Liver (tissue), 9 donors: Measurements from ENCODE around the gene IGF2R. TPM values are rescaled to one million over a fixed set of nuclear protein-coding genes. Genes with fewer than 3 reads are reported as not detected.

Experiments used
- DNase-seq: peaks from one replicate; pipeline ENCODE4 v3.0.0-alpha.2; 2017; ENCODE audit warnings: low spot score
- H3K27ac ChIP-seq, 2 donors: one replicate each; pipeline ENCODE4 v1.7.0; 2013; ENCODE audit warnings: inconsistent platforms in 2 of 2, low read length in 2 of 2, control low read depth in 1 of 2, low read depth in 1 of 2, mild to moderate bottlenecking in 1 of 2
- H3K27me3 ChIP-seq, 4 donors: one replicate each; pipeline versions ENCODE4 v1.6.1 to v1.7.0; 2013; ENCODE audit warnings: low read length in 3 of 4, inconsistent platforms in 1 of 4, mild to moderate bottlenecking in 1 of 4, moderate library complexity in 1 of 4; ENCODE audit not compliant: control insufficient read depth in 4 of 4, insufficient read depth in 4 of 4
- H3K36me3 ChIP-seq, 4 donors: one replicate each; pipeline versions ENCODE4 v1.6.1 to v1.7.0; 2013; ENCODE audit warnings: low read length in 3 of 4, mild to moderate bottlenecking in 3 of 4, low read depth in 1 of 4, moderate library complexity in 1 of 4; ENCODE audit not compliant: control insufficient read depth in 4 of 4, insufficient read depth in 3 of 4
- H3K4me1 ChIP-seq, 4 donors: one replicate each; pipeline versions ENCODE4 v1.6.1 to v1.7.0; 2013; ENCODE audit warnings: low read length in 3 of 4, mild to moderate bottlenecking in 3 of 4, moderate library complexity in 1 of 4; ENCODE audit not compliant: control insufficient read depth in 4 of 4, insufficient read depth in 4 of 4
- H3K4me3 ChIP-seq, 3 donors: one replicate each; pipeline versions ENCODE4 v1.6.1 to v1.7.0; 2013; ENCODE audit warnings: low read length in 3 of 3, control low read depth in 1 of 3, low read depth in 1 of 3, mild to moderate bottlenecking in 1 of 3
- H3K9ac ChIP-seq, 2 donors: one replicate each; pipeline ENCODE4 v1.7.0; 2013; ENCODE audit warnings: low read length in 2 of 2, mild to moderate bottlenecking in 2 of 2, moderate library complexity in 2 of 2, control low read depth in 1 of 2, low read depth in 1 of 2
- H3K9me3 ChIP-seq, 4 donors: one replicate each; pipeline versions ENCODE4 v1.6.1 to v1.7.0; 2013; ENCODE audit warnings: low read length in 3 of 4; ENCODE audit not compliant: control insufficient read depth in 4 of 4
- FOXA1 ChIP-seq: IDR thresholded peaks from 2 replicates; pipeline ENCODE4 v1.6.1; 2016; ENCODE audit warnings: antibody characterized with exemption
- FOXA2 ChIP-seq: IDR thresholded peaks from 2 replicates; pipeline ENCODE4 v1.6.1; 2016; ENCODE audit warnings: antibody characterized with exemption
- GABPA ChIP-seq, 2 donors: IDR thresholded peaks in 1 of 2; conservative IDR thresholded peaks in 1 of 2; 2 replicates each; pipeline ENCODE4 v1.6.1; 2016; ENCODE audit warnings: antibody characterized with exemption in 2 of 2, mild to moderate bottlenecking in 1 of 2, moderate library complexity in 1 of 2
- HNF4A ChIP-seq, 2 donors: conservative IDR thresholded peaks; 2 replicates each; pipeline ENCODE4 v1.6.1; 2016; ENCODE audit warnings: antibody characterized with exemption in 2 of 2, mild to moderate bottlenecking in 2 of 2
- HNF4G ChIP-seq: IDR thresholded peaks from 2 replicates; pipeline ENCODE4 v1.6.1; 2016; ENCODE audit warnings: antibody characterized with exemption
- RAD21 ChIP-seq, 2 donors: IDR thresholded peaks; 2 replicates each; pipeline ENCODE4 v1.6.1; 2016; ENCODE audit warnings: antibody characterized with exemption in 2 of 2, mild to moderate bottlenecking in 2 of 2
- REST ChIP-seq: IDR thresholded peaks from 2 replicates; pipeline ENCODE4 v1.6.1; 2016; ENCODE audit warnings: antibody characterized with exemption, mild to moderate bottlenecking
- RXRA ChIP-seq, 2 donors: IDR thresholded peaks; 2 replicates each; pipeline ENCODE4 v1.6.1; 2017 to 2018; ENCODE audit warnings: antibody characterized with exemption in 2 of 2, mild to moderate bottlenecking in 1 of 2
- SP1 ChIP-seq: IDR thresholded peaks from 2 replicates; pipeline ENCODE4 v1.6.1; 2018; ENCODE audit warnings: antibody characterized with exemption, mild to moderate bottlenecking
- TAF1 ChIP-seq: conservative IDR thresholded peaks from 2 replicates; pipeline ENCODE4 v1.6.1; 2016; ENCODE audit warnings: antibody characterized with exemption, mild to moderate bottlenecking
- YY1 ChIP-seq: IDR thresholded peaks from 2 replicates; pipeline ENCODE4 v1.6.1; 2016; ENCODE audit warnings: antibody characterized with exemption, mild to moderate bottlenecking
- WGBS: extraction: QIAGEN DNeasy Blood & Tissue Kit; methylation state at CpG from one replicate; pipeline ENCODE4 v1.1.7; 2013; 5-methylcytosine and 5-hydroxymethylcytosine counted together
- polyA plus RNA-seq, 2 donors: library from polyadenylated mRNA; stranded (reverse) in 1 of 2; unstranded in 1 of 2; fragments of 200-250 nt in 1 of 2; fragments of >200 nt in 1 of 2; fragmentation: Nextera tagmentation in 1 of 2; extraction: Ambion mirVana in 1 of 2; gene quantifications; one replicate each; pipeline versions ENCODE4 v1.2.1 to v1.2.3, GENCODE V29; 2013 to 2015
- total RNA-seq, 2 donors: library from RNA; depleted of rRNA; stranded (reverse); fragments of >200 nt; gene quantifications; one replicate each; pipeline ENCODE4 v1.2.3, GENCODE V29; 2014
- TF ChIP-seq, protein P1 (sequence below): IDR thresholded peaks from 2 replicates; pipeline ENCODE4 v1.6.1; 2016; ENCODE audit warnings: antibody characterized with exemption
- TF ChIP-seq, protein P2 (sequence below): fragments of 150-350 bp; IDR thresholded peaks from 2 replicates; pipeline ENCODE4 v1.5.1; 2017; ENCODE audit warnings: improper control_type of control experiment, low read depth, low read length; ENCODE audit not compliant: missing input control
- TF ChIP-seq, protein P3 (sequence below): IDR thresholded peaks from 2 replicates; pipeline ENCODE4 v1.6.1; 2016; ENCODE audit warnings: antibody characterized with exemption
- donor health status: healthy.
- donor health status: healthy.
- donor health status: healthy.
- donor health status: healthy.
- donor health status: healthy.

IGF2R gene
- total and polyA plus RNA-seq, 4 donors, result 16.6 to 84.9 (median 45.7) TPM

DNA sequence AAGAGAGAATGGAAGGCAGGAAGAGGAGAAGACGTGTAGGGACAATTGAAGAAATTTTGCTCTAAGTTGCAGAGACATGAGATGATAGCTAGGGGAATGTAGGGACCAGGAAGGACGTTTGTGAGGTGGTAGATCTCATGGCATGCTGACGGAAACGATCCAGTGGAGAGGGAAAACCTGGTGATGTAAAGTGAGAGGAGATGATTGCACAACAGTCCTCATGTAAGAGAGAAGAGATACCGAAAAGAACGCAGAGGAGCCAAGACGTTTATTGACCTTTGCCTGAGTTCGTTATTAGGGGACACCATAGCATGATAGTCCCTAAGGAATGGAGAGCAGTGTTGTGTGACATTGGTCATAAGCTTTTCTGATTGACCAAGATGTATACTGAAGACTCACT lies 55.3 kb downstream of the IGF2R start:
- Histone ChIP-seq H3K9ac (no peak overlapping the region), H3K9me3 (no peaks in the 10 kb centered on the region), H3K27ac (no peak overlapping the region), H3K4me1 (no peaks in the 10 kb centered on the region), H3K36me3 (peaks cover 0 to 30% (median 24%) of the 10 kb centered on the region in 4 donors), H3K27me3 (no peaks in the 10 kb centered on the region), H3K4me3 (no peak overlapping the region)
- TF ChIP-seq FOXA1, result no peak
- no peak for TF ChIP-seq FOXA2
- no peak for TF ChIP-seq GABPA (IDR thresholded peaks at IDR 0.05 in 1 of 2, conservative IDR thresholded peaks at IDR 0.05 in 1 of 2)
- no peak for TF ChIP-seq TAF1
- no peak for TF ChIP-seq RAD21 (IDR thresholded peaks at IDR 0.05)
- TF ChIP-seq REST, result no peak
- TF ChIP-seq SP1, result no peak
- TF ChIP-seq, protein P1, sequence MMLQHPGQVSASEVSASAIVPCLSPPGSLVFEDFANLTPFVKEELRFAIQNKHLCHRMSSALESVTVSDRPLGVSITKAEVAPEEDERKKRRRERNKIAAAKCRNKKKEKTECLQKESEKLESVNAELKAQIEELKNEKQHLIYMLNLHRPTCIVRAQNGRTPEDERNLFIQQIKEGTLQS, result no peak
- TF ChIP-seq YY1, result no peak
- TF ChIP-seq HNF4G, result no peak
- TF ChIP-seq HNF4A (conservative IDR thresholded peaks at IDR 0.05), result no peak
- no peak for TF ChIP-seq RXRA (IDR thresholded peaks at IDR 0.05)
- TF ChIP-seq, protein P2, sequence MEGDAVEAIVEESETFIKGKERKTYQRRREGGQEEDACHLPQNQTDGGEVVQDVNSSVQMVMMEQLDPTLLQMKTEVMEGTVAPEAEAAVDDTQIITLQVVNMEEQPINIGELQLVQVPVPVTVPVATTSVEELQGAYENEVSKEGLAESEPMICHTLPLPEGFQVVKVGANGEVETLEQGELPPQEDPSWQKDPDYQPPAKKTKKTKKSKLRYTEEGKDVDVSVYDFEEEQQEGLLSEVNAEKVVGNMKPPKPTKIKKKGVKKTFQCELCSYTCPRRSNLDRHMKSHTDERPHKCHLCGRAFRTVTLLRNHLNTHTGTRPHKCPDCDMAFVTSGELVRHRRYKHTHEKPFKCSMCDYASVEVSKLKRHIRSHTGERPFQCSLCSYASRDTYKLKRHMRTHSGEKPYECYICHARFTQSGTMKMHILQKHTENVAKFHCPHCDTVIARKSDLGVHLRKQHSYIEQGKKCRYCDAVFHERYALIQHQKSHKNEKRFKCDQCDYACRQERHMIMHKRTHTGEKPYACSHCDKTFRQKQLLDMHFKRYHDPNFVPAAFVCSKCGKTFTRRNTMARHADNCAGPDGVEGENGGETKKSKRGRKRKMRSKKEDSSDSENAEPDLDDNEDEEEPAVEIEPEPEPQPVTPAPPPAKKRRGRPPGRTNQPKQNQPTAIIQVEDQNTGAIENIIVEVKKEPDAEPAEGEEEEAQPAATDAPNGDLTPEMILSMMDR, result no peak
- WGBS, result 81% methylated on average over 8 of the region's 8 CpGs
- no peak for DNase-seq

GRCh38 chr6:160027076-160027475 lies 58.2 kb downstream of the IGF2R start:
- Histone ChIP-seq H3K9me3 (no peaks in the 10 kb centered on the region), H3K36me3 (peaks cover 0 to 37% (median 30%) of the 10 kb centered on the region in 4 donors), H3K9ac (no peak overlapping the region), H3K4me1 (peaks cover 0 to 10% (median 8%) of the 10 kb centered on the region in 4 donors), H3K27me3 (no peaks in the 10 kb centered on the region), H3K4me3 (no peak overlapping the region), H3K27ac (no peak overlapping the region)
- 97% methylated on average over 11 of the region's 11 CpGs for WGBS
- no peak for DNase-seq
- TF ChIP-seq YY1 (no peak), GABPA (IDR thresholded peaks at IDR 0.05 in 1 of 2, conservative IDR thresholded peaks at IDR 0.05 in 1 of 2) (no peak), HNF4A (conservative IDR thresholded peaks at IDR 0.05) (no peak), TAF1 (no peak)
- TF ChIP-seq, protein P3, sequence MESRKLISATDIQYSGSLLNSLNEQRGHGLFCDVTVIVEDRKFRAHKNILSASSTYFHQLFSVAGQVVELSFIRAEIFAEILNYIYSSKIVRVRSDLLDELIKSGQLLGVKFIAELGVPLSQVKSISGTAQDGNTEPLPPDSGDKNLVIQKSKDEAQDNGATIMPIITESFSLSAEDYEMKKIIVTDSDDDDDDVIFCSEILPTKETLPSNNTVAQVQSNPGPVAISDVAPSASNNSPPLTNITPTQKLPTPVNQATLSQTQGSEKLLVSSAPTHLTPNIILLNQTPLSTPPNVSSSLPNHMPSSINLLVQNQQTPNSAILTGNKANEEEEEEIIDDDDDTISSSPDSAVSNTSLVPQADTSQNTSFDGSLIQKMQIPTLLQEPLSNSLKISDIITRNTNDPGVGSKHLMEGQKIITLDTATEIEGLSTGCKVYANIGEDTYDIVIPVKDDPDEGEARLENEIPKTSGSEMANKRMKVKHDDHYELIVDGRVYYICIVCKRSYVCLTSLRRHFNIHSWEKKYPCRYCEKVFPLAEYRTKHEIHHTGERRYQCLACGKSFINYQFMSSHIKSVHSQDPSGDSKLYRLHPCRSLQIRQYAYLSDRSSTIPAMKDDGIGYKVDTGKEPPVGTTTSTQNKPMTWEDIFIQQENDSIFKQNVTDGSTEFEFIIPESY, result no peak
